ENCODE measurements around the gene TBCCD1. TPM values are rescaled to one million over a fixed set of nuclear protein-coding genes. Genes with fewer than 3 reads are reported as not detected.
"Not testable (repeated sequence)": the region's sequence is repeated elsewhere in the genome, so short reads cannot be mapped to it uniquely, and the experiment has no call there.

Gene TBCCD1
- total RNA-seq, 4 donors from 2014 or later: 16.6 to 19.8 (median 17.6) TPM

GRCh38 chr3:186569779-186570095, 2.6 kb upstream of the TBCCD1 start:
- peak overlapping the region; percentile 95 for H3K4me3 ChIP-seq
- WGBS: 10% methylated on average over 7 of the region's 7 CpGs
- no peak for TF ChIP-seq EP300 (IDR thresholded peaks at IDR 0.05)
- no peak for TF ChIP-seq CTCF (IDR thresholded peaks at IDR 0.05)
- TF ChIP-seq POLR2AphosphoS5 (IDR thresholded peaks at IDR 0.05): no peak
- TF ChIP-seq POLR2A (IDR thresholded peaks at IDR 0.05): no peak
- peaks cover 12% of the 10 kb centered on the region for H3K36me3 ChIP-seq
- H3K27me3 ChIP-seq: no peaks in the 10 kb centered on the region
- no peak for DNase-seq (ENCODE audit: low spot score in 2 of 2)
- H3K4me1 ChIP-seq: peaks cover 45% of the 10 kb centered on the region
- no peak overlapping the region for H3K27ac ChIP-seq
- H3K9me3 ChIP-seq: no peaks in the 10 kb centered on the region

- not testable (repeated sequence) for DNase-seq (ENCODE audit: low spot score in 2 of 2); H3K27ac ChIP-seq; H3K36me3 ChIP-seq; H3K27me3 ChIP-seq; H3K9me3 ChIP-seq
- Histone ChIP-seq H3K4me1 (peaks cover 45% of the 10 kb centered on the region), H3K4me3 (peak overlapping the region; percentile 95)
- WGBS: 90% methylated on average over 11 of the region's 11 CpGs
These were observed 2.2 kb upstream of the TBCCD1 start for GRCh38 chr3:186569361-186569760.

- Histone ChIP-seq H3K36me3 (no peaks in the 10 kb centered on the region), H3K27ac (peak overlapping the region; percentile 90), H3K9me3 (no peaks in the 10 kb centered on the region), H3K4me3 (peak overlapping the region; percentile 87), H3K4me1 (peaks cover 51% of the 10 kb centered on the region), H3K27me3 (no peaks in the 10 kb centered on the region)
- 0% methylated on average over 14 of the region's 14 CpGs for WGBS
- DNase-seq (ENCODE audit: low spot score in 2 of 2): no peak
- no peak for TF ChIP-seq POLR2AphosphoS5 (IDR thresholded peaks at IDR 0.05)
- no peak for TF ChIP-seq EP300 (IDR thresholded peaks at IDR 0.05)
- TF ChIP-seq CTCF (IDR thresholded peaks at IDR 0.05): no peak
- TF ChIP-seq POLR2A (IDR thresholded peaks at IDR 0.05): no peak
These were observed 417 bp downstream of the TBCCD1 start for GRCh38 chr3:186566772-186567071.

GRCh38 chr3:186564586-186564985, 2.6 kb downstream of the TBCCD1 start:
- H3K36me3 ChIP-seq: no peaks in the 10 kb centered on the region
- TF ChIP-seq POLR2AphosphoS5 (IDR thresholded peaks at IDR 0.05) (no peak), CTCF (IDR thresholded peaks at IDR 0.05) (no peak), EP300 (IDR thresholded peaks at IDR 0.05) (no peak), POLR2A (IDR thresholded peaks at IDR 0.05) (no peak)
- no peak overlapping the region for H3K4me3 ChIP-seq
- no peak overlapping the region for H3K27ac ChIP-seq
- H3K4me1 ChIP-seq: peaks cover 36% of the 10 kb centered on the region
- H3K9me3 ChIP-seq: no peaks in the 10 kb centered on the region
- no peak for DNase-seq (ENCODE audit: low spot score in 2 of 2)
- H3K27me3 ChIP-seq: no peaks in the 10 kb centered on the region

GRCh38 chr3:186552408-186553031, 14.6 kb downstream of the TBCCD1 start:
- 80% methylated on average over 5 of the region's 5 CpGs for WGBS

More at GRCh38 chr3:186552408-186553031, 14.6 kb downstream of the TBCCD1 start:
- H3K27me3 ChIP-seq: no peaks in the 10 kb centered on the region
- DNase-seq (ENCODE audit: low spot score in 2 of 2): no peak
- H3K27ac ChIP-seq: no peak overlapping the region
- TF ChIP-seq EP300 (IDR thresholded peaks at IDR 0.05): no peak
- TF ChIP-seq POLR2A (IDR thresholded peaks at IDR 0.05): no peak
- no peak for TF ChIP-seq CTCF (IDR thresholded peaks at IDR 0.05)
- TF ChIP-seq POLR2AphosphoS5 (IDR thresholded peaks at IDR 0.05): no peak
- H3K4me3 ChIP-seq: no peak overlapping the region
- no peaks in the 10 kb centered on the region for H3K4me1 ChIP-seq
- no peaks in the 10 kb centered on the region for H3K9me3 ChIP-seq
- H3K36me3 ChIP-seq: peaks cover 82% of the 10 kb centered on the region
